Epithelial cell of proximal tubule (primary cell): ENCODE data around the gene OPCML. TPM values are rescaled to one million over a fixed set of nuclear protein-coding genes. Genes with fewer than 3 reads are reported as not detected.

Experiments
- DNase-seq: peaks from one replicate; pipeline ENCODE4 v3.0.0-alpha.2; 2011; ENCODE audit warnings: low read depth
- H3K4me3 ChIP-seq: 2 replicates; pipeline ENCODE4 v1.5.1; 2011; ENCODE audit warnings: low read depth, mild to moderate bottlenecking, low read length
- total RNA-seq: library from RNA; depleted of rRNA; stranded (reverse); fragments of >200 nt; gene quantifications from 2 replicates; pipeline ENCODE4 v1.2.3, GENCODE V29; 2015
- TF ChIP-seq, protein P1 (sequence below): conservative IDR thresholded peaks from 2 replicates; pipeline ENCODE4 v1.5.1; 2012; ENCODE audit warnings: low read depth, mild to moderate bottlenecking, low read length

The OPCML gene
- total RNA-seq, 1 donor from 2014 or later: not detected

DNA sequence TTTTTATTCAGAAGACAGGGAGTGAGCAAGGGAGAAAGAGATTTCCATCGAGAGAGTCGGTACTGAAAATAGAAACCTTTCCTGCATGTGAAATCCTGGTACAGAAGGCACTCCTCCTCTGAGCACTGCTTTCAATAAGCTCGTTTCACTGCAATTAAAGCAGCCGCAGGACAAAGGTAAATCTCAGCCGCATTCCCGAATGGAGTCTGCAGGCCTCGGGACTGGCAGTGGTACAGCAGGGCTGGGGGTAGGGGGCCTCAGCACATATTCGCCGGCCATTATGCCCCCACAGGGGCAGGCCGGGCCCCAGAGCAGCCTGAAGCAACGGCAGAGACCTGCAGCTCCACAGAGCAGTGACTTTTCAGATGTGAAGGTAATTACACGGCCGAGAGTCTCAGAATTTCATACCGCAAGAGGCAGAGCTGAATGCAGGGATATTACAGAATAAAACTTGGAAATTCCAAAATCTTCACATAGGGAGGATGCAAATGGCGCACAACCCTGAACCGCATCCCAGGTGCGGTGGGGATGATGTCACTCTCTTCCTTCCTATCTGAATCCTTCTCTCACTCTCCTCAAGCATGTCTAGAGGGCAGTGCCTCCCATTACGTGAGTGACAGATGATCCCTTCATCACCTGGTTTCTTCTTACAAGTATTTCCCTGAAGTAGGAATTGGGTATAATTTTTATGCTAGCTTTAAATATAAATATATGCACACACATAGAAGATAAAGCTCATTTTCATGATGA, 622.1 kb downstream of the OPCML start:
- TF ChIP-seq, protein P1, sequence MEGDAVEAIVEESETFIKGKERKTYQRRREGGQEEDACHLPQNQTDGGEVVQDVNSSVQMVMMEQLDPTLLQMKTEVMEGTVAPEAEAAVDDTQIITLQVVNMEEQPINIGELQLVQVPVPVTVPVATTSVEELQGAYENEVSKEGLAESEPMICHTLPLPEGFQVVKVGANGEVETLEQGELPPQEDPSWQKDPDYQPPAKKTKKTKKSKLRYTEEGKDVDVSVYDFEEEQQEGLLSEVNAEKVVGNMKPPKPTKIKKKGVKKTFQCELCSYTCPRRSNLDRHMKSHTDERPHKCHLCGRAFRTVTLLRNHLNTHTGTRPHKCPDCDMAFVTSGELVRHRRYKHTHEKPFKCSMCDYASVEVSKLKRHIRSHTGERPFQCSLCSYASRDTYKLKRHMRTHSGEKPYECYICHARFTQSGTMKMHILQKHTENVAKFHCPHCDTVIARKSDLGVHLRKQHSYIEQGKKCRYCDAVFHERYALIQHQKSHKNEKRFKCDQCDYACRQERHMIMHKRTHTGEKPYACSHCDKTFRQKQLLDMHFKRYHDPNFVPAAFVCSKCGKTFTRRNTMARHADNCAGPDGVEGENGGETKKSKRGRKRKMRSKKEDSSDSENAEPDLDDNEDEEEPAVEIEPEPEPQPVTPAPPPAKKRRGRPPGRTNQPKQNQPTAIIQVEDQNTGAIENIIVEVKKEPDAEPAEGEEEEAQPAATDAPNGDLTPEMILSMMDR: no peak
- no peak for DNase-seq

DNA sequence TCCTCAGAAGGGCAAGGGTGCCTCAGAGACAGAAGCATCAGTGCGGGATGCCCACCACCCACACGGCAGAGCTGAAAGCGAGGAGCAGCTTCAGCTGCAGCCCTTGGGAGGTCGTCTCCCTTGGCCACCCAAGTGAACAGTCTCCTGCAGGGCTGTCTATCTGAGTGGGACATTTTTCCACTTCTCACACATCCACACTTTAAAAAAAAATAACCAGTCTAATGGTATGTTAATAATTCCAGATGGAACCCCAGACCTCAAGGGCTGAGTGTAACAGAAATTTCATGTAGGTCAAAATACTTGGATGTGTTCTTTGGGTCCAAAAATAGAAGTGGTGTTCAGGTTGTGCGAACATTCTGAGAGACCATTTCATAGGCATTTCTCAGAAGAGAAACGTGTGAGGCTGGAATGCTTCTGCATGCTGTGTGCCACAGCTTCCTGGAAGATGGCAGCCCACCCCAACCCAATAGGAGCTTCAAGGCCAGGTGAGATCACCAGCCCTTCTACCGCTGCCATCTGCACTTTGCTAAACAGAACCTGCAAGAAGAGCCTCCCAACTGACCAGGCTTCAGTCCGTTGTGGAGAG, 623.2 kb downstream of the OPCML start:
- H3K4me3 ChIP-seq: no peak overlapping the region
- DNase-seq: no peak
- TF ChIP-seq, protein P1: no peak

More for the DNA sequence above, 622.1 kb downstream of the OPCML start:
- no peak overlapping the region for H3K4me3 ChIP-seq

DNA sequence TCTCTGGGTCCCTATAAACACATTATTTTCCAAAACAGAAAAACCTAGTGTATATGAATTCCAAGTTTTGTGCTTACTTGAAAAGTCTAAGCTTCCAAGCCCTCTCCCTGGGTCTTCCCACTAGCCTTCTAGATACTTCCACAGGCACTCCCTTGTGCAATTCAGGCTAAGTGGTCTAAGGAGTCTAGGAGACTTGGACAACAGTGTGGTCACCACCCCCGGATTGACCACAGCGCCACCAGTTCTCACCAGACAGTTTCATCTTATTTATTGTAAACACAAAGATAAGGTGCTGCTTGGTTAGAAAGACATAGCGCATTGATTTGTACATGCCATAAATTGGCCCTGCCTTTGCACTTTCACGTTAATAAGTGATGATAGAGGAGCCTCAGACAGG, 623.9 kb downstream of the OPCML start:
- no peak overlapping the region for H3K4me3 ChIP-seq
- DNase-seq: no peak
- TF ChIP-seq, protein P1: no peak

DNA sequence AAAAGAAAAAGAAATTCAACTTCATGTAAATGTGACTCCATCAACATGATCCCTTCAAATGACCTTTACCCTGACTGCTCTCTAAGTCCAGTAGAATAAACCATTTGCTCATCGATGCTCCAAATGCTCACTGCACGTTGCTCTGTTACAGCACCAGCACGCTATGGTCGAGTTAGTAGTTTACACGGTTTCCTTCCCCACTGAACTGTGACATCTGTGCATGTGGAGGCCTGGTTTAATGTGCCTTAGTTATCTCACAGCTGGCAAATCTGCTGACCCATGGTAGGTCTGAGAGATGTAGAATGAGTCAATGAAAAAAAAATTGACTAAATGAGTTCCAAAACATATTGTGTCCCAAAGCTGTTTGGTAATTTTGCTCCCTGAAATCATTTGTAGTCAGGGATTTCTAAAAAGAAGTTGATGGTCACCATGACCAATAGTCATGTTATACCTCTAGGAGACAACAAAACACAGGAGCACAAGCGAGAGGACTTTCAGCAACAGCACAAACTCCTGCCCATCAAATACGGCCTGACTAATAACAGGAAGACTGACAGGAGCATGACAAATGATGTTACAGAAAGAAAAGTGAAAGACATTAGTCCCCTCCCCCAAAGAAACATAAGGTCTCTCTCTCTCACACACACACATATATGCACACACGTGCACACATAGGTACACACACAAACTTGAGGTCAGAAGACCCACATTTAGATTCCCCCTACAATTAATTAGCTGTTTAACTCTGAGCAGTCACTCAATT, 624.5 kb downstream of the OPCML start:
- no peak overlapping the region for H3K4me3 ChIP-seq
- no peak for DNase-seq
- TF ChIP-seq, protein P1: no peak

DNA sequence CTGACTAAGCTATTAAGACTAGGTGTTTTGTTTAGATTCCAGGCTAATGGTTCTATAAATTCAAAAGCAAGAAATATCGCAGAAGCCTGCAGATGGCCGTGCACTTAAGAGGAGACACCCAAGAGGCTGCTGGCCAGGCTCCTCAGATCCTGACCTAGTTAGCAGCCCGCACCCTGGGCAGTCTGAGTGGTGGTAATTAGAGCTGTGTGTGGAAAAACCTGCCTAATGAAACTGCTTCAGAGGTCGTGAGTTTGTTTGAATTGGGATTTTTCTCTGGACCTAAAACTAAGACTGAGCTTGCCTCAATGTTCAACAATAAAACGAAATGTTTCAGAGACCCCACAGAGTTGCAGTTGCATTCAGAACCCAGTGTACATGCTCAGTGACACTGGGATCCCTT, 627.7 kb downstream of the OPCML start:
- DNase-seq: no peak
- H3K4me3 ChIP-seq: no peak overlapping the region
- TF ChIP-seq, protein P1: no peak

DNA sequence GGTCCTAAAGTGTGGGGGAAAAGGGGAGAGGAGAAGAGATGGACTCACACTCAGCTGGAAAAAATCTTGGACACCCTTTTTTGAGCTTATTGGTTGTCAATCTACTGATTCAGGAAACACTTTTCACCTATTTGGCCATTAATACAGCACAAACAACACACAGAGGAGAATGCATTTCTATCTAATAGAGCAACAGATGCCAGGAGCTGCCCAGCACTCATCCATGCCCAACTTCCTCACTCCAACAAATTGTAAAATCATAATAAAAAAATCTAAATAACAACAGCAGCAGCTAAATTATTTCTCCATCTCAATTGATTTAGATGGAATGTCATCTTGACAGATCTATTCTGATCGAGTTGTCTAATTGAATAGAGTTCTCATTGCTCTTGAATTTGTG, 628.2 kb downstream of the OPCML start:
- DNase-seq: no peak
- no peak overlapping the region for H3K4me3 ChIP-seq
- TF ChIP-seq, protein P1: no peak
